Pancreas (tissue), 10 donors: ENCODE results near the gene GPSM1. TPM values are rescaled to one million over a fixed set of nuclear protein-coding genes. Genes with fewer than 3 reads are reported as not detected.

ENCODE experiments used
- ATAC-seq, 4 donors: fragments of 200-7000 bp; cut with Tn5 transposase; one replicate each; pipeline versions ENCODE4 v1.8.0 to v1.9.1; 2020; ENCODE audit warnings: mild to moderate bottlenecking in 4 of 4, moderate library complexity in 4 of 4
- DNase-seq, 6 donors: peaks; one replicate each; pipeline ENCODE4 v3.0.0-alpha.2; 2020
- FAIRE-seq: peaks from 2 replicates; lab custom pipeline; 2012; peaks lifted over from hg19 to GRCh38; lab: Jason Lieb, UNC
- H3K27ac ChIP-seq, 4 donors: fragments of 200-600 bp; sonication (generic); 1 replicate in 3 of 4; 2 replicates in 1 of 4; pipeline versions ENCODE4 v1.5.0 to v1.8.0; 2020
- H3K27me3 ChIP-seq, 4 donors: fragments of 200-600 bp; one replicate each; pipeline ENCODE4 v1.8.0; 2021
- H3K36me3 ChIP-seq, 3 donors: fragments of 200-600 bp; sonication (generic) in 1 of 3; one replicate each; pipeline versions ENCODE4 v1.5.0 to v1.8.0; 2020 to 2021
- H3K4me1 ChIP-seq, 3 donors: fragments of 200-600 bp; one replicate each; pipeline ENCODE4 v1.8.0; 2021
- H3K4me3 ChIP-seq, 4 donors: fragments of 200-600 bp; sonication (generic) in 2 of 4; one replicate each; pipeline versions ENCODE4 v1.5.0 to v1.8.0; 2020 to 2021
- H3K9me3 ChIP-seq, 4 donors: fragments of 200-600 bp; one replicate each; pipeline ENCODE4 v1.8.0; 2021
- WGBS, 2 donors: extraction: QIAGEN DNeasy Blood & Tissue Kit; methylation state at CpG; one replicate each; pipeline ENCODE4 v1.1.7; 2013; 5-methylcytosine and 5-hydroxymethylcytosine counted together
- intact Hi-C, 3 donors: fragments of 100-400 bp; cut with DNase I; formaldehyde crosslinking; loops; one replicate each; pipeline versions ENCODE4 v1.11.1 to v1.14.2; 2022
- polyA plus RNA-seq, 2 donors: library from polyadenylated mRNA; stranded (reverse); fragments of 200-250 nt; gene quantifications; one replicate each; pipeline ENCODE4 v1.2.3, GENCODE V29; 2013
- total RNA-seq, 6 donors: library from RNA; stranded (reverse); fragmentation: NEBNext Ultra II Directional in 4 of 6; extraction: Animal tissue kit (Norgen Biotek cat#: 25700) in 4 of 6; gene quantifications; one replicate each; pipeline versions ENCODE4 v1.2.1 to v1.2.4, GENCODE V29; 2021 to 2023
- TF ChIP-seq, protein P1 (sequence below), 4 donors: fragments of 200-600 bp; sonication (generic) in 3 of 4; IDR thresholded peaks; one replicate each; pipeline versions ENCODE4 v1.5.0 to v1.8.0; 2021; ENCODE audit warnings: antibody characterized with exemption in 4 of 4
- donor health status: healthy with polysubstance abuse.
- donor health status: DM: no; HTN: no; CAD: no; lungs with moderate emphysema.
- donor health status: DM: no; HTN: no; CAD: no.
- donor health status: control.
- donor health status: control.
- donor health status: Bipolar disorder and iron deficiency.
- donor health status: DM: yes; HTN: yes; CAD: no.
- donor health status: DM: no; HTN: no; CAD: no.
- donor health status: DM: no; HTN: no; CAD: no.
- donor health status: DM: yes; HTN: yes; CAD: no.

Gene GPSM1
- total and polyA plus RNA-seq, 8 donors = 6.8 to 54.4 (median 12.6) TPM

DNA sequence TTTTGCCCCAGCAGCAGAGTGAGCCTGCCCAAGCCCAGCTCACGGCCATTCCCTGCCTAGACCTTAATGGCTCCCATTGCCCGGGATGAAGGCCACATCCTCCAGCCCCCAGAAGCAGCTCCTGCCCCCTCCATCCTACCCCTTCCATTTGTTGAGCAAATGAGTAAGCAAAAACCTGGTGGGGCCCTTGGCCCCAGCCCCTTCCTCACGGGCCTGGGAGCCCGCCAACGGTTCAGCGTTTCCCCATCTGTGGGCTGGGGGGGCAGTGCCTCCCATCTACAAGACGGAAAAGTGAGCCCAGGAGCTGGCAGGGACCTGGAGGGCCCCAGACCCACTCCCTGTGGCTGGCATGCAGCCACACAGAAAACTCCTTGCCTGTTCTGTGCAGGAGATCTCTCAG, 27.8 kb upstream of the GPSM1 start:
- TF ChIP-seq, protein P1, sequence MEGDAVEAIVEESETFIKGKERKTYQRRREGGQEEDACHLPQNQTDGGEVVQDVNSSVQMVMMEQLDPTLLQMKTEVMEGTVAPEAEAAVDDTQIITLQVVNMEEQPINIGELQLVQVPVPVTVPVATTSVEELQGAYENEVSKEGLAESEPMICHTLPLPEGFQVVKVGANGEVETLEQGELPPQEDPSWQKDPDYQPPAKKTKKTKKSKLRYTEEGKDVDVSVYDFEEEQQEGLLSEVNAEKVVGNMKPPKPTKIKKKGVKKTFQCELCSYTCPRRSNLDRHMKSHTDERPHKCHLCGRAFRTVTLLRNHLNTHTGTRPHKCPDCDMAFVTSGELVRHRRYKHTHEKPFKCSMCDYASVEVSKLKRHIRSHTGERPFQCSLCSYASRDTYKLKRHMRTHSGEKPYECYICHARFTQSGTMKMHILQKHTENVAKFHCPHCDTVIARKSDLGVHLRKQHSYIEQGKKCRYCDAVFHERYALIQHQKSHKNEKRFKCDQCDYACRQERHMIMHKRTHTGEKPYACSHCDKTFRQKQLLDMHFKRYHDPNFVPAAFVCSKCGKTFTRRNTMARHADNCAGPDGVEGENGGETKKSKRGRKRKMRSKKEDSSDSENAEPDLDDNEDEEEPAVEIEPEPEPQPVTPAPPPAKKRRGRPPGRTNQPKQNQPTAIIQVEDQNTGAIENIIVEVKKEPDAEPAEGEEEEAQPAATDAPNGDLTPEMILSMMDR (IDR thresholded peaks at IDR 0.05) = no peak
- Histone ChIP-seq H3K4me3 (no peak overlapping the region), H3K27me3 (no peaks in the 10 kb centered on the region), H3K27ac (no peak overlapping the region), H3K4me1 (peaks cover 6 to 13% (median 12%) of the 10 kb centered on the region in 3 donors), H3K9me3 (no peaks in the 10 kb centered on the region), H3K36me3 (no peaks in the 10 kb centered on the region)
- WGBS, 2 donors = 52 to 82% methylated on average over 7 of the region's 7 CpGs
- intact Hi-C loops = no loop called here
- FAIRE-seq = no peak
- ATAC-seq = no peak
- peak in 2 of 6 donors; percentile 36 to 43 for DNase-seq

DNA sequence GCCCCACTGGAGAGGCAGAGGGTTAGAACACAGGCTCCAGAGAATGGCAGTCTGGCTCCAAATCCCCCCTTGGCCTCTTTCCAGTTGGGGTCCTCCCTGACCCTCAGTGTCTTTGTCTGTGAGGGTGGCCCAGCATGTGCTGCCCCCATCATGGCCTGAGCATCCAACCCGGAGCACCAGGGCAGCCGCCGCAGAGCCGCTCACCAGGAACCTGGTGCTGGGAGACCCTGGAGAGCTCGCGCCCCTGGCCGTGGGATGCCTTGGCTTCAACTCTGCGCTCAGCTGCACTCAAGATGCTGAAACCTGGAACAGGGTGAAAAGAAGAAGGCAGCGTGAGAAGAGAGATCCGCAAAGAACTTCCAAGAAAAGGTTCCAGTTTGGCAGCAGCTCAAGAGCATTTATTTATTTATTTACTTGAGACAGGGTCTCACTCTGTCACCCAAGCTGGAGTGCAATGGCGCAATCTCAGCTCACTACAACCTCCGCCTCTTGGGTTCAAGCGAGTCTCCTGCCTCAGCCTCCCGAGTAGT, 27.3 kb upstream of the GPSM1 start:
- no peaks in the 10 kb centered on the region for H3K36me3 ChIP-seq
- 88 to 94% methylated on average over 14 of the region's 14 CpGs for WGBS, 2 donors

DNA sequence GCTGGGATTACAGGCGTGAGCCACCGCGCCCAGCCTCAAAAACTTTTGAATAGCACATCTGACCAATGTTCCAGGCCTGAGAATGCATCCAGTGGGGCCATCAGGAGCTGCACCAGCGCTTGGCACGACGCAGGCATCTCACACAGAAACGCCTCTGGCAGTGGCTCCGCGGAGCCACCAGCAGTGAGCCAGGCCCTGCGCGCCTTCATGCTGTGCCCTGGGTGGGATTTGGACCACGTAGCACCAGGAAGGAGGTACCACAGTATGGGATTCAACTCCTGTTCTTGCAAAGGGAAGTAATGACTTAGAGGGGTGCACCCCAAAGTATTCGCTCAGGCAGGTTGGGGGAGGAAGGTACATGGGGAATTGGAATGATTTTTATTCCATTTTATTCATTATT, 26.5 kb upstream of the GPSM1 start:
- Histone ChIP-seq H3K9me3 (no peaks in the 10 kb centered on the region), H3K36me3 (no peaks in the 10 kb centered on the region), H3K27ac (no peak overlapping the region), H3K4me1 (peaks cover 6 to 13% (median 12%) of the 10 kb centered on the region in 3 donors), H3K4me3 (no peak overlapping the region), H3K27me3 (no peaks in the 10 kb centered on the region)
- 80 to 89% methylated on average over 13 of the region's 13 CpGs for WGBS, 2 donors
- ATAC-seq (no peak), DNase-seq (peak in 1 of 6 donors; percentile 9), FAIRE-seq (no peak)
- intact Hi-C loops = no loop called here
- TF ChIP-seq, protein P1 (IDR thresholded peaks at IDR 0.05) = no peak

More for the DNA sequence above, 27.3 kb upstream of the GPSM1 start:
- Histone ChIP-seq H3K4me3 (no peak overlapping the region), H3K4me1 (peaks cover 6 to 13% (median 12%) of the 10 kb centered on the region in 3 donors), H3K27me3 (no peaks in the 10 kb centered on the region), H3K9me3 (no peaks in the 10 kb centered on the region), H3K27ac (no peak overlapping the region)
- TF ChIP-seq, protein P1 (IDR thresholded peaks at IDR 0.05) = no peak
- peak in 2 of 6 donors; percentile 21 to 34 for DNase-seq
- no peak for FAIRE-seq
- no peak for ATAC-seq
- intact Hi-C loops = no loop called here

DNA sequence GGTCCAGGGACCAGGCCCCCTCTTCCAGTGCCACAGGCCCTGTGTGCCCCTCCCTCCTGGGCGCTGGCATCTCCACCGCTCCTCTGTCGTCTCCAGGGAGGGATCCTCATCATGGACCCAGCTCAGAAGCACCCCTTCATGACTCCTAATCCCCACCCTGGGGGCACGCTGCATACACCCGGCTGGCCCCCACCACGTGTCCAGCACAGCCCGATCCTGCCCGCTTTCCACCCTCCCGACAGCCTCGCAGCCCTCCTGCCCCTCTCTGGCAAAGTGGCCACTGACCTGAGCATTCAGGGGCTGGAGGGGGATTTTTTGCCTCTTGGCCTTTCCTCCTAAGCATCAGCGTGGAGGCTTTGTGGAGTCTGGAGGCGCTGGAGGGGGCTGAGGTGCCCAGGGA, 24.8 kb upstream of the GPSM1 start:
- TF ChIP-seq, protein P1 (IDR thresholded peaks at IDR 0.05) = no peak
- DNase-seq = peak in 2 of 6 donors; percentile 13 to 58
- ATAC-seq = no peak
- no peaks in the 10 kb centered on the region for H3K9me3 ChIP-seq
- FAIRE-seq = no peak
- H3K27me3 ChIP-seq = no peaks in the 10 kb centered on the region
- 81 to 89% methylated on average over 12 of the region's 12 CpGs for WGBS, 2 donors
- no peak overlapping the region for H3K4me3 ChIP-seq
- H3K4me1 ChIP-seq = peaks cover 0 to 4% (median 4%) of the 10 kb centered on the region in 3 donors
- intact Hi-C loops = no loop called here
- no peaks in the 10 kb centered on the region for H3K36me3 ChIP-seq
- no peak overlapping the region for H3K27ac ChIP-seq

DNA sequence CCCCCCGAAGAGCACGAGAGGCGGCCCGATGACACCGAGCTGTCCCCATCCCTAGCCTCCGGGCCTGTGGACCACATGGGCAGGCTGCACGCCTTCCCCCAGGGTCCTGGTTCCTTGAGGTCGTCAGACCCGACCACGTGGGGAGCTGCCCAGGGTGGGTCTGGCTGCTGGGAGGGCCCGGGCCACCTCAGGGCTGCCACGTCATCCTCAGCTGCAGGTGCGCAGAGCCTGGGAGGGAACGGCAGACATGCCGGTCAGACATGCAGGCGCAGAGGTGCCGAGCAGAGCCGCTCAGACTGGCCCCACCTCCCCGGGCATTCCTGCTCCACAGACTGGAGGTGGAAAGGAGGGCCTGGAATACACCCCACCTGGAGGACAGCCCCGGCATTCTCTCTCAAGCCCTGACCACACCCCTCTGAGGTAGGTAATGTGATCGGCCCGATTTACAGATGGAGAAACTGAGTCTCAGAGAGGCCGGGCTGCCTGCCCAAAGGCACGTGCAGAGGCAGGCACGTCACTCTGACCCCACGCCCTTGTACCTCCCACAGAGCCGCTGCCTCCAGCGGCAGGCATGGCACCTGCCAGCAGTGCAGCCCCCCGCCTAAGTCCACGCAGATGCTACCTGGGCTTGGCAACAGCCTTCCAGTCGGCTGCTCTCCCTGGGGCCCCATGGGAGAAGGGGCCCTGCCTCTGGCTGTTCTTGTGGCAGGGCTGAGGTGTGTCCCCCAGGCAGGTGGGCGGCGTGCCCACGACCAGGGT, 24.1 kb upstream of the GPSM1 start:
- Histone ChIP-seq H3K4me3 (no peak overlapping the region), H3K36me3 (no peaks in the 10 kb centered on the region), H3K27ac (no peak overlapping the region), H3K27me3 (no peaks in the 10 kb centered on the region), H3K4me1 (no peaks in the 10 kb centered on the region), H3K9me3 (no peaks in the 10 kb centered on the region)
- WGBS, 2 donors = 70 to 83% methylated on average over 33 to 34 of the region's 34 CpGs
- ATAC-seq (no peak), DNase-seq (peak in 2 of 6 donors; percentile 35 to 65), FAIRE-seq (no peak)
- intact Hi-C loops = no loop called here
- TF ChIP-seq, protein P1 (IDR thresholded peaks at IDR 0.05) = no peak
